ENCODE measurements around the gene DES.
A peak's percentile ranks its signal among the peaks of the same experiment; 100 is the strongest.

Gene DES

GRCh38 chr2:219459460-219460311, 41.5 kb downstream of the DES start:
- DNase-seq: peak; percentile 35

GRCh38 chr2:219460424-219460926, 42.3 kb downstream of the DES start:
- peak; percentile 66 for DNase-seq

GRCh38 chr2:219461047-219461514, 42.9 kb downstream of the DES start:
- peak; percentile 23 for DNase-seq

GRCh38 chr2:219461669-219462068, 43.5 kb downstream of the DES start:
- DNase-seq: no peak

- no peak for DNase-seq
Measured at GRCh38 chr2:219462349-219462748, 44.2 kb downstream of the DES start.

DNA sequence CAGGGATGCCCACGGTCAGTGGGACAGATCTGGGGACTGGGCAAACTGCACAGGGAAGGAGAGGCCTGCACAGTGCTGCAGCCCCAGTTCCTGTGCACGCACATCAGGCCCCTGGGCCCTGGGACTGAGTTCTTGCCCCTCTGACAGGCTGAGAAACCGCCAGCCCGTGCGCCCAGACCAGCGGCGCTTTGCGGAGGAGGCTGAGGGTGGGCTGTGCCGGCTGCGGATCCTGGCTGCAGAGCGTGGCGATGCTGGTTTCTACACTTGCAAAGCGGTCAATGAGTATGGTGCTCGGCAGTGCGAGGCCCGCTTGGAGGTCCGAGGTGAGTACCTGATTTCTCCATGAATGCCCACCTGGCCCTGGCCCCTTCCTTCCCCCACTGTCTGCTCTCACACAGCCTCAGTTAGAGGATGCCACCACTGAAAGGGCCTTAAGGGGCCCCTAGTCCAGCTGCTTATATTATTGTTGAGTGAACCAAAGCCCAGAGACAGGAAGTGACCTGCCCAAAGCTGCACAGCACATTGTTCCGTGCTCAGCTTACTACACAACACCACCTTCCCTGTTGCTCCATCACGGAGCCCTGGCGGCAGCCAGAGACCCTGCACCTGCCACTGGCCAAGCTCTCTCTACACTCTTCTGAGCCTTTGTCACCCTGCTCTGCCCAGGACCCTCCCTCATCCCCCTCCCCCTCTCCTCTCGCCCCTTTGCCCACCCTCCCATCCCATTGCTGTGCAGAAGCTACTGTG, 46.3 kb downstream of the DES start:
- no peak for DNase-seq

GRCh38 chr2:219465659-219466561, 47.7 kb downstream of the DES start:
- DNase-seq: no peak

- no peak for DNase-seq
Measured at GRCh38 chr2:219466816-219467735, 48.9 kb downstream of the DES start.

- no peak for DNase-seq
Measured at GRCh38 chr2:219467736-219468075, 49.5 kb downstream of the DES start.

- DNase-seq: no peak
Measured at GRCh38 chr2:219468410-219469185, 50.4 kb downstream of the DES start.

- no peak for DNase-seq
Measured at GRCh38 chr2:219469186-219469724, 51.1 kb downstream of the DES start.

DNA sequence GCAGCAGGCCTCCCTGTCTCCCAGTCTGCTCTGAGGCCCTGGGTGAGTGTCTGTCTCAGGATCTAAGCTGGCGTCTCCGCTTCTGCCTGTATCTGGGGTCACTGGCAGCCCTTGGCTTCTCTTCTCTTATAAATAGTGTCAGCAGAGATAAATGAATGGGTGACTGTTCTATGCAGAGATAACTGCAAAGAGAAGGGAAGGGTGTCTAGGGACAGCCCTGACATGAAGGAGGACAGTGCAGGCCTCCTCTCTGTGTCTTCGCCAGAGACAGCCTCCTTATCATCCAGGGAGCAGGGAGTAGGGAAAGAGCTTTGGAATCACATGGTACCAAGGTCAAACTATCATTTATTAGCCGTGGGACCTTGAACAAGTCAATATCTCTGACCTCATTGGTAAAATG, 52.3 kb downstream of the DES start:
- no peak for DNase-seq

DNA sequence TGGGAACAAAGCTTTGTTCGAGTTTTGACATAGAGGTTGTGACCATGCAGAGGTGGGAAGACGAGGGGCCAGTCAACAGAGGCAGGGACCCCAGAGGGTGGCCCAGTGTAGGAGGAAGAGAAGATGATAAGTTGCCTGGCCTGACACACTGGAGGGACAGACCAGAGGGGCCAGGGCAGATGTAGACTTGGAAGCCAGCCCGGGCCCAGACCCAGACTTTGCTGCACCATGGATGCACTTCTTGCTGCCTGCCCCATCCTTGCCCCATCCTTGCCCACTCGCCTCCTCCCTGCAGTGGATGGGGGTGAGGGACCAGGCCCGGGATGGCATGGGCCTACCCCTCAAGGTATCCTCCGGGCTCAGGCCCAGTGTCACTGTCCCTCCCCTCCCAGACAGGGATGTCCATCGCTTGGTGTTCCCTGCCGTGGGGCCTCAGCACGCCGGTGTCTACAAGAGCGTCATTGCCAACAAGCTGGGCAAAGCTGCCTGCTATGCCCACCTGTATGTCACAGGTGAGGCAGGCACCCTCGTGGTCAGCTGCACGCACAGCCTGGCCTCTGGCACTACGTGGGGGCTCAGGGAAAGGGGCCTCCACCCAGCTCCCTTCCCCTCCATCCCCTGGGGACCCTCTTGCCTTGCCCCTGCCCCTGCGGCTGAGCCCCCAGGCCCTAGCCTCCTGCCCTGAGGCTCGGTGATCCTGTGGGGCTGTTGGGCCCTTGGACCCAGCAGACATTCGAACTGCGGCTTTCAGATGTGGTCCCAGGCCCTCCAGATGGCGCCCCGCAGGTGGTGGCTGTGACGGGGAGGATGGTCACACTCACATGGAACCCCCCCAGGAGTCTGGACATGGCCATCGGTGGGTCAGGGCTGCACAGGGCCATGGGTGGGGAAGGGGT, 53.5 kb downstream of the DES start:
- no peak for DNase-seq

DNA sequence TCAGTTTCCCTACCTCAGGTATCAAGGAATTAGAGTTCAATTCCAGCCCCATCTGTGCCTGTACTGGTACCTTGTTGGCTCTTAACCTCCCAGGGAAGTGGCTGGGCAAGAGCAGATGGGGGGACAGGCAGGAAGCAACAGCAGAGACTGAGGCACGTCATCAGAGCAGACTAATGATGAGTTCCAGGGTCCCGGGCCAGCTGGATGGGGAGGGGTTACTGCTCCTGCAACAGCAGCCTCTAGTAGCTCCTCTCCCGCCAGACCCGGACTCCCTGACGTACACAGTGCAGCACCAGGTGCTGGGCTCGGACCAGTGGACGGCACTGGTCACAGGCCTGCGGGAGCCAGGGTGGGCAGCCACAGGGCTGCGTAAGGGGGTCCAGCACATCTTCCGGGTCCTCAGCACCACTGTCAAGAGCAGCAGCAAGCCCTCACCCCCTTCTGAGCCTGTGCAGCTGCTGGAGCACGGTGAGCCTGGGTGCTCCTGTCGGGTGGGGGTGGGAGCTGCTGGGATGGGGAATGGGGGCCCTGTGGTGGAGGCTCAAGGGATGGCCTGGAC, 54.5 kb downstream of the DES start:
- DNase-seq: no peak

- no peak for DNase-seq
Measured at GRCh38 chr2:219473511-219473910, 55.3 kb downstream of the DES start.

GRCh38 chr2:219474285-219475060, 56.3 kb downstream of the DES start:
- no peak for DNase-seq

DNA sequence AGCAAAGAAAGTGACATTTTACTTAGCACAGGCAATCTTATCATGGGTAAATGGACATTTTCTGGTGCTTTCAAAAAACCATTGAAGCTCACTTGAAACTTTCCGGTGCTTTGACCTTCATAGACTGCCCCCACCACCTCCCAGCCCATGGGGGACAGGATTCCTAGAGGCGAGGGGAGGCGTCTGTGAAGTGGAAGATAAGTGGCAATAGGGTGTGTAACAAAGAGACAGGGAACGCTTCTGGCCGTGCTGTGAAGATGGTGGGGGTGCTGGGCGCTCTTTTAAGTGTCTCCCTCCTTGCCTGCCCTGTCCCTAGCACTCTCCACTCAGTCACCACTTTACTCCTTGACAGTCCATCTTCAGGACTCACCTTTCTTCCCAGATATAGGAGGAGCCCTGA, 57.1 kb downstream of the DES start:
- no peak for DNase-seq
